ENCODE data around the gene SPATS2. TPM values are rescaled to one million over a fixed set of nuclear protein-coding genes. Genes with fewer than 3 reads are reported as not detected.
A peak's percentile ranks its signal among the peaks of the same experiment; 100 is the strongest.

Gene SPATS2
- total RNA-seq, 2 experiments from 2014 or later: 9.7 to 12.9 TPM

- intact Hi-C loops (cut with micrococcal nuclease): no loop called here
- Mint-ChIP-seq H3K27ac (no peak overlapping the region), H3K4me3 (no peak overlapping the region), H3K27me3 (peaks cover 16% of the 10 kb centered on the region), H3K36me3 (no peaks in the 10 kb centered on the region), H3K9me3 (no peaks in the 10 kb centered on the region), H3K4me1 (ENCODE audit: low read depth) (peaks cover 9% of the 10 kb centered on the region)
- POLR2A ChIA-PET: no interaction called here
- CTCF ChIA-PET: interaction anchor here (0.8 kb wide), 1 partner anchor 98 kb away, joined by 3 read pairs; no protein-coding TSS in a partner anchor
- no peak for DNase-seq
Measured at GRCh38 chr12:49546481-49546880, 179.2 kb downstream of the SPATS2 start.

GRCh38 chr12:49547090-49547690, 179.9 kb downstream of the SPATS2 start:
- CTCF ChIA-PET: interaction anchor here (0.7 to 0.8 kb wide), 2 partner anchors 20 to 98 kb away, joined by 3 read pairs; no protein-coding TSS in a partner anchor
- DNase-seq: no peak

GRCh38 chr12:49548481-49548821, 181.2 kb downstream of the SPATS2 start:
- no peak overlapping the region for H3K4me3 Mint-ChIP-seq
- no peak overlapping the region for H3K27ac Mint-ChIP-seq
- no peaks in the 10 kb centered on the region for H3K9me3 Mint-ChIP-seq
- CTCF ChIA-PET: interaction anchor here (1.0 kb wide), 1 partner anchor 52 kb away, joined by 3 read pairs; no protein-coding TSS in a partner anchor
- DNase-seq: no peak
- H3K36me3 Mint-ChIP-seq: no peaks in the 10 kb centered on the region
- intact Hi-C loops (cut with micrococcal nuclease): no loop called here
- POLR2A ChIA-PET: no interaction called here
- peaks cover 16% of the 10 kb centered on the region for H3K27me3 Mint-ChIP-seq
- H3K4me1 Mint-ChIP-seq (ENCODE audit: low read depth): peaks cover 9% of the 10 kb centered on the region

More at GRCh38 chr12:49547090-49547690, 179.9 kb downstream of the SPATS2 start:
- Mint-ChIP-seq H3K4me1 (ENCODE audit: low read depth) (peaks cover 9% of the 10 kb centered on the region), H3K4me3 (no peak overlapping the region), H3K36me3 (no peaks in the 10 kb centered on the region), H3K27ac (no peak overlapping the region), H3K9me3 (no peaks in the 10 kb centered on the region), H3K27me3 (peaks cover 16% of the 10 kb centered on the region)
- intact Hi-C loops (cut with micrococcal nuclease): no loop called here
- POLR2A ChIA-PET: no interaction called here

GRCh38 chr12:49548822-49549648, 181.8 kb downstream of the SPATS2 start:
- H3K9me3 Mint-ChIP-seq: no peaks in the 10 kb centered on the region
- DNase-seq: peak; percentile 33
- POLR2A ChIA-PET: interaction anchor here (1.1 kb wide), 1 partner anchor 9 kb away, joined by 3 read pairs; no protein-coding TSS in a partner anchor
- peaks cover 16% of the 10 kb centered on the region for H3K27me3 Mint-ChIP-seq
- CTCF ChIA-PET: interaction anchor here (1.0 kb wide), 1 partner anchor 51 kb away, joined by 3 read pairs; no protein-coding TSS in a partner anchor
- H3K27ac Mint-ChIP-seq: no peak overlapping the region
- H3K4me3 Mint-ChIP-seq: peak overlapping the region; percentile 61
- intact Hi-C loops (cut with micrococcal nuclease): no loop called here
- H3K36me3 Mint-ChIP-seq: no peaks in the 10 kb centered on the region
- H3K4me1 Mint-ChIP-seq (ENCODE audit: low read depth): peaks cover 9% of the 10 kb centered on the region

GRCh38 chr12:49549735-49550692, 182.8 kb downstream of the SPATS2 start:
- ChIA-PET POLR2A (interaction anchor here (1.1 kb wide), 1 partner anchor 8 kb away, joined by 3 read pairs; no protein-coding TSS in a partner anchor), CTCF (interaction anchor here (0.6 to 1.5 kb wide), 2 partner anchors 91 to 192 kb away, joined by 3 to 4 read pairs; no protein-coding TSS in a partner anchor)
- no peak overlapping the region for H3K4me3 Mint-ChIP-seq
- no peak overlapping the region for H3K27ac Mint-ChIP-seq
- H3K36me3 Mint-ChIP-seq: no peaks in the 10 kb centered on the region
- H3K27me3 Mint-ChIP-seq: peaks cover 16% of the 10 kb centered on the region
- no peaks in the 10 kb centered on the region for H3K9me3 Mint-ChIP-seq
- H3K4me1 Mint-ChIP-seq (ENCODE audit: low read depth): peaks cover 9% of the 10 kb centered on the region
- no peak for DNase-seq
- intact Hi-C loops (cut with micrococcal nuclease): no loop called here

GRCh38 chr12:49550693-49551252, 183.5 kb downstream of the SPATS2 start:
- Mint-ChIP-seq H3K4me1 (ENCODE audit: low read depth) (peaks cover 9% of the 10 kb centered on the region), H3K9me3 (no peaks in the 10 kb centered on the region), H3K36me3 (no peaks in the 10 kb centered on the region), H3K27me3 (peaks cover 16% of the 10 kb centered on the region), H3K27ac (no peak overlapping the region), H3K4me3 (no peak overlapping the region)
- CTCF ChIA-PET: interaction anchor here (0.6 to 4.3 kb wide), 3 partner anchors 30 to 193 kb away, joined by 3 to 13 read pairs (median 4); no protein-coding TSS in a partner anchor
- DNase-seq: no peak
- POLR2A ChIA-PET: no interaction called here
- intact Hi-C loops (cut with micrococcal nuclease): no loop called here

- H3K4me1 Mint-ChIP-seq (ENCODE audit: low read depth): peaks cover 9% of the 10 kb centered on the region
- ChIA-PET CTCF (interaction anchor here (0.8 to 4.3 kb wide), 4 partner anchors 10 to 205 kb away, joined by 3 to 23 read pairs (median 8); partner anchors contain the start of gene DNAJC22), POLR2A (interaction anchor here (2.6 kb wide), 1 partner anchor 15 kb away, joined by 7 read pairs; the partner anchor contains the start of gene MCRS1)
- H3K27ac Mint-ChIP-seq: no peak overlapping the region
- no peak overlapping the region for H3K4me3 Mint-ChIP-seq
- H3K36me3 Mint-ChIP-seq: no peaks in the 10 kb centered on the region
- H3K27me3 Mint-ChIP-seq: peaks cover 16% of the 10 kb centered on the region
- DNase-seq: no peak
- H3K9me3 Mint-ChIP-seq: no peaks in the 10 kb centered on the region
- intact Hi-C loops (cut with micrococcal nuclease): no loop called here
Measured at GRCh38 chr12:49552014-49552413, 184.8 kb downstream of the SPATS2 start.

GRCh38 chr12:49552425-49552824, 185.2 kb downstream of the SPATS2 start:
- H3K27me3 Mint-ChIP-seq: peaks cover 12% of the 10 kb centered on the region
- H3K27ac Mint-ChIP-seq: no peak overlapping the region
- no peak for DNase-seq
- intact Hi-C loops (cut with micrococcal nuclease): no loop called here
- ChIA-PET POLR2A (interaction anchor here (2.6 kb wide), 1 partner anchor 15 kb away, joined by 7 read pairs; the partner anchor contains the start of gene MCRS1), CTCF (interaction anchor here (1.2 to 4.3 kb wide), 5 partner anchors 8 to 205 kb away, joined by 3 to 23 read pairs (median 8); no protein-coding TSS in a partner anchor)
- no peaks in the 10 kb centered on the region for H3K36me3 Mint-ChIP-seq
- H3K4me3 Mint-ChIP-seq: no peak overlapping the region
- no peaks in the 10 kb centered on the region for H3K9me3 Mint-ChIP-seq
- H3K4me1 Mint-ChIP-seq (ENCODE audit: low read depth): peaks cover 9% of the 10 kb centered on the region

GRCh38 chr12:49552899-49553298, 185.6 kb downstream of the SPATS2 start:
- Mint-ChIP-seq H3K27me3 (peaks cover 9% of the 10 kb centered on the region), H3K27ac (no peak overlapping the region), H3K9me3 (no peaks in the 10 kb centered on the region), H3K36me3 (no peaks in the 10 kb centered on the region), H3K4me3 (no peak overlapping the region), H3K4me1 (ENCODE audit: low read depth) (peaks cover 9% of the 10 kb centered on the region)
- intact Hi-C loops (cut with micrococcal nuclease): loop anchor here (1.0 kb wide), 1 partner anchor 195 kb away; no protein-coding TSS in a partner anchor
- POLR2A ChIA-PET: interaction anchor here (2.6 kb wide), 1 partner anchor 14 kb away, joined by 7 read pairs; the partner anchor contains the start of gene MCRS1
- DNase-seq: no peak
- CTCF ChIA-PET: interaction anchor here (0.8 to 4.3 kb wide), 7 partner anchors 8 to 205 kb away, joined by 3 to 23 read pairs (median 7); no protein-coding TSS in a partner anchor

- no peak for DNase-seq
- Mint-ChIP-seq H3K4me3 (no peak overlapping the region), H3K27me3 (peaks cover 4% of the 10 kb centered on the region), H3K27ac (no peak overlapping the region), H3K9me3 (no peaks in the 10 kb centered on the region), H3K36me3 (peaks cover 2% of the 10 kb centered on the region), H3K4me1 (ENCODE audit: low read depth) (peaks cover 3% of the 10 kb centered on the region)
- ChIA-PET POLR2A (interaction anchor here (1.0 to 2.6 kb wide), 2 partner anchors 9 to 14 kb away, joined by 4 to 7 read pairs; partner anchors contain the start of gene MCRS1), CTCF (interaction anchor here (0.6 to 4.3 kb wide), 9 partner anchors 9 to 234 kb away, joined by 3 to 23 read pairs (median 7); partner anchors contain the start of gene SPATS2)
- intact Hi-C loops (cut with micrococcal nuclease): loop anchor here (1.0 kb wide), 1 partner anchor 195 kb away; no protein-coding TSS in a partner anchor
Measured at GRCh38 chr12:49553512-49554088, 186.3 kb downstream of the SPATS2 start.
